ENCODE data around the gene CERS6.
"Not testable (repeated sequence)": the region's sequence is repeated elsewhere in the genome, so short reads cannot be mapped to it uniquely, and the experiment has no call there.

Gene CERS6

GRCh38 chr2:168495524-168495923 is 39.5 kb downstream of the CERS6 start:
- DNase-seq (ENCODE audit: low read depth): no peak
- TF ChIP-seq CTCF (IDR thresholded peaks at IDR 0.05; ENCODE audit: control insufficient read depth, extremely low read depth, insufficient read depth): no peak
- no peak overlapping the region for H3K4me3 ChIP-seq (ENCODE audit: low read depth, low read length)

- no peak overlapping the region for H3K4me3 ChIP-seq (ENCODE audit: low read depth, low read length)
- TF ChIP-seq CTCF (IDR thresholded peaks at IDR 0.05; ENCODE audit: control insufficient read depth, extremely low read depth, insufficient read depth): no peak
- DNase-seq (ENCODE audit: low read depth): no peak
These were observed 40.8 kb downstream of the CERS6 start for GRCh38 chr2:168496906-168497305.

GRCh38 chr2:168499500-168499899 is 43.4 kb downstream of the CERS6 start:
- no peak for TF ChIP-seq CTCF (IDR thresholded peaks at IDR 0.05; ENCODE audit: control insufficient read depth, extremely low read depth, insufficient read depth)
- H3K4me3 ChIP-seq (ENCODE audit: low read depth, low read length): no peak overlapping the region
- no peak for DNase-seq (ENCODE audit: low read depth)

GRCh38 chr2:168500516-168500915 is 44.4 kb downstream of the CERS6 start:
- TF ChIP-seq CTCF (IDR thresholded peaks at IDR 0.05; ENCODE audit: control insufficient read depth, extremely low read depth, insufficient read depth): no peak
- no peak for DNase-seq (ENCODE audit: low read depth)
- H3K4me3 ChIP-seq (ENCODE audit: low read depth, low read length): no peak overlapping the region

GRCh38 chr2:168501466-168502065 is 45.5 kb downstream of the CERS6 start:
- no peak for TF ChIP-seq CTCF (IDR thresholded peaks at IDR 0.05; ENCODE audit: control insufficient read depth, extremely low read depth, insufficient read depth)
- no peak for DNase-seq (ENCODE audit: low read depth)

GRCh38 chr2:168502852-168503251 is 46.8 kb downstream of the CERS6 start:
- not testable (repeated sequence) for DNase-seq (ENCODE audit: low read depth); H3K4me3 ChIP-seq (ENCODE audit: low read depth, low read length)

More at GRCh38 chr2:168501466-168502065, 45.5 kb downstream of the CERS6 start:
- no peak overlapping the region for H3K4me3 ChIP-seq (ENCODE audit: low read depth, low read length)

- TF ChIP-seq CTCF (IDR thresholded peaks at IDR 0.05; ENCODE audit: control insufficient read depth, extremely low read depth, insufficient read depth): no peak
- no peak overlapping the region for H3K4me3 ChIP-seq (ENCODE audit: low read depth, low read length)
- DNase-seq (ENCODE audit: low read depth): no peak
These were observed 47.8 kb downstream of the CERS6 start for GRCh38 chr2:168503901-168504300.
